ENCODE measurements around the gene BCL11B. TPM values are rescaled to one million over a fixed set of nuclear protein-coding genes. Genes with fewer than 3 reads are reported as not detected.

Gene BCL11B
- total RNA-seq, 2 experiments from 2014 or later, result 31.3 to 32.1 TPM

Other genes starting within 250 kb of the BCL11B start
- gene SETD3, start 208.7 kb upstream of the BCL11B start, total RNA-seq, result 10 to 100 TPM; 59.3 to 60.1 TPM
- 100 to 1,000 TPM; 109 to 111 TPM for gene CCNK, start 209.2 kb upstream of the BCL11B start, total RNA-seq

All from activated CD8-positive, alpha-beta memory T cell treated with anti-CD3 and anti-CD28 coated beads for 36 hours (primary cell).